Uterus (tissue), 2 donors: Measurements from ENCODE around the gene STYXL1.

Experiments
- POLR2A ChIP-seq, 2 donors: fragments of 450-650 bp; IDR thresholded peaks; one replicate each; pipeline ENCODE4 v1.6.1; 2016; ENCODE audit warnings: antibody characterized with exemption in 2 of 2, mild to moderate bottlenecking in 1 of 2, moderate library complexity in 1 of 2
- TF ChIP-seq, protein P1 (sequence below), 4 experiments: fragments of 200-600 bp in 2 of 4; fragments of 450-650 bp in 2 of 4; sonication (generic) in 2 of 4; IDR thresholded peaks; one replicate each; pipeline ENCODE4 v1.5.1; 2016 to 2019; ENCODE audit warnings: antibody characterized with exemption in 4 of 4, mild to moderate bottlenecking in 2 of 4, moderate library complexity in 1 of 4

DNA sequence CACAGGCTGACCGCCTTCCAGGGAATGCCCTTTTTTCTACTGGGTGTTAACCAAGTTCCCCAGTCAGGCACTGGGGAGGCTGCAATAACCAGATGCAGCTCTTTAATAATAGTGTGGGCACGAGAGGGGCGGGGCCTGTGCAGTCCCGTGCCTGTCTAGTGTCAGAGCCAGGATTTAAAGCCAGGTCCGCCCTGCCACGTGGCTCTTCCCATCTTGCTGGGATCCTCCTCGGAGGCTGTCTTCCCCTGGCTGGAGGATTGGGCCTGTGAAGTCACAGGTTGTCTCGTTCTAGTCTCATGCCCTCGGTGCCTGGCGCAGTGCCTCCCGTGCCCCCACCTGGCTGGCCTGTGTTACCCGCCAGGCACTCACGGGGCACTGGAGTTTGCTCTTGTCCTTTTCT, 78.6 kb downstream of the STYXL1 start:
- TF ChIP-seq, protein P1, sequence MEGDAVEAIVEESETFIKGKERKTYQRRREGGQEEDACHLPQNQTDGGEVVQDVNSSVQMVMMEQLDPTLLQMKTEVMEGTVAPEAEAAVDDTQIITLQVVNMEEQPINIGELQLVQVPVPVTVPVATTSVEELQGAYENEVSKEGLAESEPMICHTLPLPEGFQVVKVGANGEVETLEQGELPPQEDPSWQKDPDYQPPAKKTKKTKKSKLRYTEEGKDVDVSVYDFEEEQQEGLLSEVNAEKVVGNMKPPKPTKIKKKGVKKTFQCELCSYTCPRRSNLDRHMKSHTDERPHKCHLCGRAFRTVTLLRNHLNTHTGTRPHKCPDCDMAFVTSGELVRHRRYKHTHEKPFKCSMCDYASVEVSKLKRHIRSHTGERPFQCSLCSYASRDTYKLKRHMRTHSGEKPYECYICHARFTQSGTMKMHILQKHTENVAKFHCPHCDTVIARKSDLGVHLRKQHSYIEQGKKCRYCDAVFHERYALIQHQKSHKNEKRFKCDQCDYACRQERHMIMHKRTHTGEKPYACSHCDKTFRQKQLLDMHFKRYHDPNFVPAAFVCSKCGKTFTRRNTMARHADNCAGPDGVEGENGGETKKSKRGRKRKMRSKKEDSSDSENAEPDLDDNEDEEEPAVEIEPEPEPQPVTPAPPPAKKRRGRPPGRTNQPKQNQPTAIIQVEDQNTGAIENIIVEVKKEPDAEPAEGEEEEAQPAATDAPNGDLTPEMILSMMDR (IDR thresholded peaks at IDR 0.05) = no peak
- no peak for TF ChIP-seq POLR2A (IDR thresholded peaks at IDR 0.05)
